ENCODE measurements around the gene RAB44.
"Not testable (repeated sequence)": the region's sequence is repeated elsewhere in the genome, so short reads cannot be mapped to it uniquely, and the experiment has no call there.

Gene RAB44

DNA sequence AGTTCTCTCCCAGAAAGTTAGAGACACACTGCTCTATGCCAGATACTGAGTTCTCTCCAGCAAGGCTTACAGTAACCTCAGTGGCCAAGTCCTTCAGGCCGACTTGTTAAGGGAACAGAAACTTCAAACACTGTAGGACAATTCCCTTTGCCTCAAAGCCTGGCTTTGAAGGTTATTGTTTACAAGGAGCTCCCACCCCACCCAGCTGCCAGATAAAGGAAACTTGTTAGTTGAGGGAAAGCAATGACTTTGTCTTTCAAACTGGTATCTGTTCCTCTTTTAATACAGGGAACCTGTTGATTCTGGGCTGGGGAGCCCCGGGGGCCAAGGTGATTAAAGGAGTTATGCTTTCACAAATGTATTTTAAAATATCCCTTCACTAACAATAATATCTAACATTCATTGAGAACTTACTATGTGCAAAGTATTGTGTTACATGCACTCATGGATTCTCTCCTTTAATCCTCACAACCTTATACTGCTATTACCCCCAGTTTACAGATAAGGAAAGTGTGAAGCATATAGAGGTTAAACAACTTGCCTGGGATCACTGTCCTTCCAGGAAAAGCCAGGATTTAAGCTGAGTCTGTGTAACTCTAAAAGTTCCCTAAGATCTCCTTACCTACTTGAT, 46.7 kb upstream of the RAB44 start:
- H3K9me2 ChIP-seq (ENCODE audit: low read depth, low read length), result no peaks in the 10 kb centered on the region
- H3K27ac ChIP-seq (ENCODE audit: low read depth, low read length, poor library complexity, severe bottlenecking), result no peak overlapping the region
- no peak for TF ChIP-seq EZH2 (IDR thresholded peaks at IDR 0.05; ENCODE audit: borderline replicate concordance, low read length)
- no peak for TF ChIP-seq CTCF (IDR thresholded peaks at IDR 0.05; ENCODE audit: low read length)
- H3K36me3 ChIP-seq (ENCODE audit: insufficient read depth, low read length), result no peaks in the 10 kb centered on the region
- H3K27me3 ChIP-seq (ENCODE audit: insufficient read depth, low read length), result no peaks in the 10 kb centered on the region
- no peaks in the 10 kb centered on the region for H4K20me1 ChIP-seq (ENCODE audit: insufficient read depth, low read length)
- H3K4me1 ChIP-seq (ENCODE audit: insufficient read depth, low read length, severe bottlenecking), result peaks cover 6% of the 10 kb centered on the region
- no peaks in the 10 kb centered on the region for H3K79me2 ChIP-seq (ENCODE audit: insufficient read depth, low read length)
- no peak overlapping the region for H3K4me3 ChIP-seq (ENCODE audit: low read depth, low read length, poor library complexity, severe bottlenecking)
- H2AFZ ChIP-seq (ENCODE audit: low read length), result no peak overlapping the region
- no peaks in the 10 kb centered on the region for H3F3A ChIP-seq (ENCODE audit: insufficient read depth, low read length)
- no peak overlapping the region for H3K9ac ChIP-seq (ENCODE audit: low read length)
- no peak overlapping the region for H3K4me2 ChIP-seq (ENCODE audit: low read length)
- H3K9me3 ChIP-seq (ENCODE audit: low read length), result no peaks in the 10 kb centered on the region

GRCh38 chr6:36651659-36652379, 45.8 kb upstream of the RAB44 start:
- no peak overlapping the region for H3K4me2 ChIP-seq (ENCODE audit: low read length)
- H3K4me1 ChIP-seq (ENCODE audit: insufficient read depth, low read length, severe bottlenecking), result peaks cover 6% of the 10 kb centered on the region

DNA sequence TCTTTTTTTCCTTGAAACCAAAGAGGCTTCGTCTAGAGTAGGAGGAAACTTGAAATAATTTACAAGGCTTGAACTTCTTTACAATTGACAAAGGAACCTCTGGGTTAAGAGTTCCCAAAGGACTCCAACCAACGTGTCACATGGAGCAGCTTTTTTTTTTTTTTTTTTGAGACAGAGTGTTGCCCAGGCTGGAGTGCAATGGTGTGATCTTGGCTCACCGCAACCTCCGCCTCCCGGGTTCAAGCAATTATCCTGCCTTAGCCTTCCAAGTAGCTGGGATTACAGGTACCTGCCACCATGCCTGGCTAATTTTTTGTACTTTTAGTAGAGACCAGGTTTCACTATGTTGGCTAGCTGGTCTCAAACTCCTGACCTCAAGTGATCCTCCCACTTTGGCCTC, 43.2 kb upstream of the RAB44 start:
- H3K9me3 ChIP-seq (ENCODE audit: low read length); H2AFZ ChIP-seq (ENCODE audit: low read length); H3K36me3 ChIP-seq (ENCODE audit: insufficient read depth, low read length); H3F3A ChIP-seq (ENCODE audit: insufficient read depth, low read length); H3K4me1 ChIP-seq (ENCODE audit: insufficient read depth, low read length, severe bottlenecking); H3K4me3 ChIP-seq (ENCODE audit: low read depth, low read length, poor library complexity, severe bottlenecking); H3K9ac ChIP-seq (ENCODE audit: low read length); H4K20me1 ChIP-seq (ENCODE audit: insufficient read depth, low read length); H3K9me2 ChIP-seq (ENCODE audit: low read depth, low read length); H3K27me3 ChIP-seq (ENCODE audit: insufficient read depth, low read length); H3K27ac ChIP-seq (ENCODE audit: low read depth, low read length, poor library complexity, severe bottlenecking); H3K4me2 ChIP-seq (ENCODE audit: low read length); H3K79me2 ChIP-seq (ENCODE audit: insufficient read depth, low read length): not testable (repeated sequence)

More at GRCh38 chr6:36651659-36652379, 45.8 kb upstream of the RAB44 start:
- Histone ChIP-seq H2AFZ (ENCODE audit: low read length) (no peak overlapping the region), H3F3A (ENCODE audit: insufficient read depth, low read length) (no peaks in the 10 kb centered on the region), H3K79me2 (ENCODE audit: insufficient read depth, low read length) (no peaks in the 10 kb centered on the region), H3K9me2 (ENCODE audit: low read depth, low read length) (no peaks in the 10 kb centered on the region), H3K9me3 (ENCODE audit: low read length) (no peaks in the 10 kb centered on the region), H3K9ac (ENCODE audit: low read length) (no peak overlapping the region), H4K20me1 (ENCODE audit: insufficient read depth, low read length) (no peaks in the 10 kb centered on the region), H3K4me3 (ENCODE audit: low read depth, low read length, poor library complexity, severe bottlenecking) (no peak overlapping the region), H3K27ac (ENCODE audit: low read depth, low read length, poor library complexity, severe bottlenecking) (no peak overlapping the region), H3K27me3 (ENCODE audit: insufficient read depth, low read length) (no peaks in the 10 kb centered on the region), H3K36me3 (ENCODE audit: insufficient read depth, low read length) (no peaks in the 10 kb centered on the region)
- TF ChIP-seq EZH2 (IDR thresholded peaks at IDR 0.05; ENCODE audit: borderline replicate concordance, low read length), result no peak
- TF ChIP-seq CTCF (IDR thresholded peaks at IDR 0.05; ENCODE audit: low read length), result no peak

Data from OCI-LY1 (cell line).